Stimulated activated CD8-positive, alpha-beta memory T cell treated with anti-CD3 and anti-CD28 coated beads, Interleukin-4, amount 100 ng/mL, for 24 hours (primary cell): ENCODE data around the gene TNFSF9.
"Not testable (repeated sequence)": the region's sequence is repeated elsewhere in the genome, so short reads cannot be mapped to it uniquely, and the experiment has no call there.

ENCODE experiments used
- DNase-seq: peaks from one replicate; pipeline ENCODE4 v3.0.0-alpha.2; 2020; ENCODE audit warnings: low read depth

Gene TNFSF9

GRCh38 chr19:6572217-6572616 lies 41.4 kb downstream of the TNFSF9 start:
- no peak for DNase-seq

DNA sequence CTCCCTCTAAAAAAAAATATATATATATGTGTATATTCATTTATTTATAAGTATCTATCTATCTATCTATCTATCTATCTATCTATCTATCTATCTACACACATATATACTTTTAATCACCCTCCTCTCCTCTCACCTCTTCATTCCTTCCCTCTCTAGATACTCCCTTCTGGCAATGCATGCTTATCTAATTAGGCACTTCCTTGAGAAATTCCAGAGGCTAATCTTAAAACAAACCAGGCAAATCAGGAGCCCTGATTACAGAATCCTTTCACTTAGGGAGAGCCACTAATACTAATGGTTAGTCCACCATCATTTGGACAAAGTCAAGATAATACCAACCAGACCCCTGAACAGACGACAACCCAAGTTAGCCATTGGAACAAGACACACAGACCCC lies 42.5 kb downstream of the TNFSF9 start:
- DNase-seq = no peak

- DNase-seq = no peak
Measured at GRCh38 chr19:6576869-6577475, 46.1 kb downstream of the TNFSF9 start.

GRCh38 chr19:6577476-6578125 lies 46.8 kb downstream of the TNFSF9 start:
- DNase-seq = no peak

- no peak for DNase-seq
Measured at GRCh38 chr19:6579450-6580178, 48.8 kb downstream of the TNFSF9 start.

DNA sequence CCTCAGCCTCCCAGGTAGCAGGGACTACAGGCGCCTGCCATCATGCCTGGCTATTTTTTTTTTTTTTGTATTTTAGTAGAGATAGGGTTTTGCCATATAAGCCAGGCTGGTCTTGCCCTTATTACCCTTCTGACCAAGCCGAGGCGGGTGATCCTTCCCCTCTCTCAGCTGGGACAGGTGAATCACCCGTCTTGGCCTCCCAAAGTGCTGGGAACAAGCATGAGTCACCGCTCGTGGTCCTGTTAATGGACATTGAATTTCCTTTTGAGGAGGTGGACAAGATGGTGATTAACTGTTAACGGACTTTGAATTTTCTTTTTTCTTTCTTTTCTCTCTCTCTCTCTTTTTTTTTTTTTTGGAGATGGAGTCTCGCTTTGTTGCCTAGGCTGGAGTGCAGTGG lies 49.5 kb downstream of the TNFSF9 start:
- no peak for DNase-seq

DNA sequence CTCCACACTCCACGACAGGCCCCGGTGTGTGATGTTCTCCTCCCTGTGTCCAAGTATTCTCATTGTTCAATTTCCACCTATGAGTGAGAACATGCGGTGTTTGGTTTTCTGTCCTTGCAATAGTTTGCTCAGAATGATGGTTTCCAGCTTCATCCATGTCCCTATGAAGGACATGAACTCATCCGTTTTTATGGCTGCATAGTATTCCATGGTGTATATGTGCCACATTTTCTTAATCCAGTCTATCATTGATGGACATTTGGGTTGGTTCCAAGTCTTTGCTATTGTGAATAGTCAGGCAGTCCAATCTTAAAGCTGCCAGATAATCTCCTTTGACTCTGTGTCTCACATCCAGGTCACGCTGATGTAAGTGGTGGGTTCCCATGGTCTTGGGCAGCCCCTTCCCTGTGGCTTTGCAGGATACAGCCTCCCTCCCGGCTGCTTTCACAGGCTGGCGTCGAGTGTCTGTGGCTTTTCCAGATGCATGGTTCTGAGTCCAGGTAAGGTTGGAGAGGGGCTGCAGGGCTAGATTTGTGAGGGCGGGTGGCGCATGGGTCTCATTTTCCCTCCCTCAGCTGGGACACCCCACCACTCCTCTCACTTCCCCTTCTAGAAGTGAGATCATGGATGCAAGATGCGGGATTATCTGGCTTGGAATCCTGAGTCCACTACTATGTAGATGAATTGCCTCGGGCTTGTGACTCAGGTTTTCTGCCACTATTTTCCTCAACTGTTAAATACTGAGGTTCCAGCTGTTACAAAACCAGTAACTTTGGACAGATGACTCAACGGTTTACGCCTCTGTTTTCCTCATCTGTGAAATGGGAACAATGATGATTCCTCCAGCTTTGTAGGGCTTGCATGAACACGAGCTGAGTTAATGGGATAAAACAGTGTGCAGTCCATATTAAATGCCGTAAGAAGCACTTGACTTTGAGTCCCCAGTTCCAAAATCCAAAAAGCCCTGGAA lies 52.0 kb downstream of the TNFSF9 start:
- DNase-seq = not testable (repeated sequence)
